K562 (cell line): ENCODE data around the gene ST6GAL1. TPM values are rescaled to one million over a fixed set of nuclear protein-coding genes. Genes with fewer than 3 reads are reported as not detected.

Experiments used
- ATF7 ChIP-seq: fragments of 450-650 bp; IDR thresholded peaks from 2 replicates; pipeline ENCODE4 v1.7.1; 2014; ENCODE audit warnings: mild to moderate bottlenecking, moderate library complexity
- ESRRB ChIP-seq: fragments of 250-450 bp; sonication (Bioruptor Pico); IDR thresholded peaks from 2 replicates; pipeline ENCODE4 v1.5.0; 2020; ENCODE audit warnings: mild to moderate bottlenecking, moderate library complexity, borderline replicate concordance
- HDAC2 ChIP-seq: fragments of 450-650 bp; IDR thresholded peaks from 2 replicates; pipeline ENCODE4 v1.6.1; 2016; ENCODE audit warnings: mild to moderate bottlenecking
- KLF6 ChIP-seq: fragments of 250-450 bp; sonication (Bioruptor Pico); IDR thresholded peaks from 2 replicates; pipeline ENCODE4 v1.4.0; 2020; ENCODE audit warnings: mild to moderate bottlenecking, moderate library complexity, borderline replicate concordance
- MED1 ChIP-seq: sonication (generic); formaldehyde crosslinking; IDR thresholded peaks from 2 replicates; pipeline ENCODE4 v1.8.1; 2023; ENCODE audit warnings: missing genetic modification reagents, borderline replicate concordance
- NEUROD1 ChIP-seq: fragments of 150-350 bp; IDR thresholded peaks from 2 replicates; pipeline ENCODE4 v1.6.1; 2014; ENCODE audit warnings: borderline replicate concordance, low read length, low read depth; ENCODE audit not compliant: partially characterized antibody
- NR2C2 ChIP-seq, 2 experiments: fragments of 200-800 bp in 1 of 2; sonication (Bioruptor generic) in 1 of 2; sonication (generic) in 1 of 2; formaldehyde crosslinking in 1 of 2; IDR thresholded peaks; 2 replicates each; pipeline versions ENCODE4 v1.6.1 to v1.8.0; 2016 to 2022; ENCODE audit warnings: mild to moderate bottlenecking in 1 of 2, missing compliant biosample characterization in 1 of 2, missing genetic modification characterization in 1 of 2, missing genetic modification reagents in 1 of 2
- SMC3 ChIP-seq: conservative IDR thresholded peaks from 2 replicates; pipeline ENCODE4 v1.6.1; 2011; ENCODE audit warnings: low read depth, low read length, improper control_type of control experiment; ENCODE audit not compliant: insufficient read depth
- SUPT5H ChIP-seq: fragments of 450-650 bp; IDR thresholded peaks from 2 replicates; pipeline ENCODE4 v1.6.1; 2016
- TRIM24 ChIP-seq, 2 experiments: fragments of 450-650 bp; IDR thresholded peaks; 2 replicates each; pipeline ENCODE4 v1.6.1; 2016
- ZNF584 ChIP-seq: fragments of 200-800 bp; sonication (Bioruptor generic); IDR thresholded peaks from 2 replicates; pipeline ENCODE4 v1.6.1; 2016; ENCODE audit warnings: low read depth, mild to moderate bottlenecking, missing genetic modification characterization, missing compliant biosample characterization
- ZNF75A ChIP-seq: fragments of 450-650 bp; formaldehyde crosslinking; IDR thresholded peaks from 2 replicates; pipeline ENCODE4 v1.4.0; 2020; ENCODE audit warnings: mild to moderate bottlenecking
- ZNF830 ChIP-seq: fragments of 250-450 bp; sonication (Bioruptor Pico); IDR thresholded peaks from 2 replicates; pipeline ENCODE4 v1.5.0; 2021; ENCODE audit warnings: mild to moderate bottlenecking
- polyA plus RNA-seq, 8 experiments: library from polyadenylated mRNA; depleted of rRNA in 4 of 8; stranded (reverse) in 5 of 8; unstranded in 3 of 8; fragments of >200 nt; fragmentation: Nextera tagmentation in 2 of 8; fragmentation: Illumina TruSeq in 1 of 8; extraction: Ambion mirVana in 2 of 8; extraction: Trizol in 1 of 8; gene quantifications; 2 replicates each; pipeline versions ENCODE4 v1.2.1 to v1.2.3, GENCODE V29; 2011 to 2014; ENCODE audit warnings: inconsistent platforms in 1 of 8, missing spikeins in 1 of 8
- total RNA-seq, 7 experiments: library from RNA; depleted of rRNA in 6 of 7; stranded (reverse); fragments of >200 nt in 6 of 7; fragmentation: Illumina TruSeq in 2 of 7; extraction: Trizol in 2 of 7; gene quantifications; 2 replicates each; pipeline versions ENCODE4 v1.2.1 to v1.2.3, GENCODE V29; 2011 to 2021; ENCODE audit warnings: low replicate concordance in 1 of 7
- TF ChIP-seq, protein P1 (sequence below), 2 experiments: fragments of 150-350 bp in 1 of 2; IDR thresholded peaks; 2 replicates each; pipeline ENCODE4 v1.6.1; 2012 to 2016; ENCODE audit warnings: low read depth in 2 of 2, low read length in 2 of 2, mild to moderate bottlenecking in 1 of 2, moderate library complexity in 1 of 2
- TF ChIP-seq, protein P2 (sequence below): fragments of 450-650 bp; IDR thresholded peaks from 2 replicates; pipeline ENCODE4 v1.6.1; 2016; ENCODE audit warnings: low read depth

Gene ST6GAL1
- total and polyA plus RNA-seq, 9 of the 15 experiments (the other 6 are each of a cell fraction or from before 2014, with no cell fraction given): 31.9 to 145 (median 71.0) TPM

DNA sequence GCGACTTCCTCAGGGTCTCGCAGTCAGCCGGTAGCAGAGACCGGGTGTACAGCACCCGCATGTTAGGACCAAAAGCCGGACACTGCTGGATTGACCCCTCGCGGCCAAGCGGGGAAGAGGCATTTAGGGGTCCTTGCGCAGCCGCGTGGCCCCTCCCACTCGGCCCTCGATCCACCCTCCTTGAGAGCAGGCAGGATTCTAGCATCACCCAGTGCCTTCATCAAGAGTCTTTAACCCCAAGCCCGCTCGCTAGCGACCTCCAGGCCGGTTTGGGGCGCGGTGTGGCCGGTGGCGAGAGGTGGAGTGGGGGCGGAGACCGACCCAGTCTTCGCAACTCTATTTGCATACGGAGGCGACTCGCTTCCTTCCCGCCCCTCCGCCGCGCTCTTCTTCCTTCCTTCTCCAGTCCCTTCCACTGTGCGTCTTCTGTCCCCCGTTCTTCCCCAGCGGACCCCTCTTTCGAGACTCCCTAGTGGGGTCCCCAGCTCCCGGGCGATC, at the start of gene ST6GAL1 (continued):
- TF ChIP-seq, protein P1, sequence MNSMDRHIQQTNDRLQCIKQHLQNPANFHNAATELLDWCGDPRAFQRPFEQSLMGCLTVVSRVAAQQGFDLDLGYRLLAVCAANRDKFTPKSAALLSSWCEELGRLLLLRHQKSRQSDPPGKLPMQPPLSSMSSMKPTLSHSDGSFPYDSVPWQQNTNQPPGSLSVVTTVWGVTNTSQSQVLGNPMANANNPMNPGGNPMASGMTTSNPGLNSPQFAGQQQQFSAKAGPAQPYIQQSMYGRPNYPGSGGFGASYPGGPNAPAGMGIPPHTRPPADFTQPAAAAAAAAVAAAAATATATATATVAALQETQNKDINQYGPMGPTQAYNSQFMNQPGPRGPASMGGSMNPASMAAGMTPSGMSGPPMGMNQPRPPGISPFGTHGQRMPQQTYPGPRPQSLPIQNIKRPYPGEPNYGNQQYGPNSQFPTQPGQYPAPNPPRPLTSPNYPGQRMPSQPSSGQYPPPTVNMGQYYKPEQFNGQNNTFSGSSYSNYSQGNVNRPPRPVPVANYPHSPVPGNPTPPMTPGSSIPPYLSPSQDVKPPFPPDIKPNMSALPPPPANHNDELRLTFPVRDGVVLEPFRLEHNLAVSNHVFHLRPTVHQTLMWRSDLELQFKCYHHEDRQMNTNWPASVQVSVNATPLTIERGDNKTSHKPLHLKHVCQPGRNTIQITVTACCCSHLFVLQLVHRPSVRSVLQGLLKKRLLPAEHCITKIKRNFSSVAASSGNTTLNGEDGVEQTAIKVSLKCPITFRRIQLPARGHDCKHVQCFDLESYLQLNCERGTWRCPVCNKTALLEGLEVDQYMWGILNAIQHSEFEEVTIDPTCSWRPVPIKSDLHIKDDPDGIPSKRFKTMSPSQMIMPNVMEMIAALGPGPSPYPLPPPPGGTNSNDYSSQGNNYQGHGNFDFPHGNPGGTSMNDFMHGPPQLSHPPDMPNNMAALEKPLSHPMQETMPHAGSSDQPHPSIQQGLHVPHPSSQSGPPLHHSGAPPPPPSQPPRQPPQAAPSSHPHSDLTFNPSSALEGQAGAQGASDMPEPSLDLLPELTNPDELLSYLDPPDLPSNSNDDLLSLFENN (IDR thresholded peaks at IDR 0.05; ENCODE audit: low read depth in 2 of 2, low read length in 2 of 2): 0 out of 4 replicates have a peak, but pooled peaks of 1 of the 2 experiments have one; percentile 26
- TF ChIP-seq ZNF830 (CRISPR knock-in tag): peak; percentile 47; the same call in 1 of the 2 replicates
- peak; percentile 34; the same call in 1 of the 2 replicates for TF ChIP-seq SMC3
- peak; percentile 10 for TF ChIP-seq NEUROD1
- TF ChIP-seq, protein P2, sequence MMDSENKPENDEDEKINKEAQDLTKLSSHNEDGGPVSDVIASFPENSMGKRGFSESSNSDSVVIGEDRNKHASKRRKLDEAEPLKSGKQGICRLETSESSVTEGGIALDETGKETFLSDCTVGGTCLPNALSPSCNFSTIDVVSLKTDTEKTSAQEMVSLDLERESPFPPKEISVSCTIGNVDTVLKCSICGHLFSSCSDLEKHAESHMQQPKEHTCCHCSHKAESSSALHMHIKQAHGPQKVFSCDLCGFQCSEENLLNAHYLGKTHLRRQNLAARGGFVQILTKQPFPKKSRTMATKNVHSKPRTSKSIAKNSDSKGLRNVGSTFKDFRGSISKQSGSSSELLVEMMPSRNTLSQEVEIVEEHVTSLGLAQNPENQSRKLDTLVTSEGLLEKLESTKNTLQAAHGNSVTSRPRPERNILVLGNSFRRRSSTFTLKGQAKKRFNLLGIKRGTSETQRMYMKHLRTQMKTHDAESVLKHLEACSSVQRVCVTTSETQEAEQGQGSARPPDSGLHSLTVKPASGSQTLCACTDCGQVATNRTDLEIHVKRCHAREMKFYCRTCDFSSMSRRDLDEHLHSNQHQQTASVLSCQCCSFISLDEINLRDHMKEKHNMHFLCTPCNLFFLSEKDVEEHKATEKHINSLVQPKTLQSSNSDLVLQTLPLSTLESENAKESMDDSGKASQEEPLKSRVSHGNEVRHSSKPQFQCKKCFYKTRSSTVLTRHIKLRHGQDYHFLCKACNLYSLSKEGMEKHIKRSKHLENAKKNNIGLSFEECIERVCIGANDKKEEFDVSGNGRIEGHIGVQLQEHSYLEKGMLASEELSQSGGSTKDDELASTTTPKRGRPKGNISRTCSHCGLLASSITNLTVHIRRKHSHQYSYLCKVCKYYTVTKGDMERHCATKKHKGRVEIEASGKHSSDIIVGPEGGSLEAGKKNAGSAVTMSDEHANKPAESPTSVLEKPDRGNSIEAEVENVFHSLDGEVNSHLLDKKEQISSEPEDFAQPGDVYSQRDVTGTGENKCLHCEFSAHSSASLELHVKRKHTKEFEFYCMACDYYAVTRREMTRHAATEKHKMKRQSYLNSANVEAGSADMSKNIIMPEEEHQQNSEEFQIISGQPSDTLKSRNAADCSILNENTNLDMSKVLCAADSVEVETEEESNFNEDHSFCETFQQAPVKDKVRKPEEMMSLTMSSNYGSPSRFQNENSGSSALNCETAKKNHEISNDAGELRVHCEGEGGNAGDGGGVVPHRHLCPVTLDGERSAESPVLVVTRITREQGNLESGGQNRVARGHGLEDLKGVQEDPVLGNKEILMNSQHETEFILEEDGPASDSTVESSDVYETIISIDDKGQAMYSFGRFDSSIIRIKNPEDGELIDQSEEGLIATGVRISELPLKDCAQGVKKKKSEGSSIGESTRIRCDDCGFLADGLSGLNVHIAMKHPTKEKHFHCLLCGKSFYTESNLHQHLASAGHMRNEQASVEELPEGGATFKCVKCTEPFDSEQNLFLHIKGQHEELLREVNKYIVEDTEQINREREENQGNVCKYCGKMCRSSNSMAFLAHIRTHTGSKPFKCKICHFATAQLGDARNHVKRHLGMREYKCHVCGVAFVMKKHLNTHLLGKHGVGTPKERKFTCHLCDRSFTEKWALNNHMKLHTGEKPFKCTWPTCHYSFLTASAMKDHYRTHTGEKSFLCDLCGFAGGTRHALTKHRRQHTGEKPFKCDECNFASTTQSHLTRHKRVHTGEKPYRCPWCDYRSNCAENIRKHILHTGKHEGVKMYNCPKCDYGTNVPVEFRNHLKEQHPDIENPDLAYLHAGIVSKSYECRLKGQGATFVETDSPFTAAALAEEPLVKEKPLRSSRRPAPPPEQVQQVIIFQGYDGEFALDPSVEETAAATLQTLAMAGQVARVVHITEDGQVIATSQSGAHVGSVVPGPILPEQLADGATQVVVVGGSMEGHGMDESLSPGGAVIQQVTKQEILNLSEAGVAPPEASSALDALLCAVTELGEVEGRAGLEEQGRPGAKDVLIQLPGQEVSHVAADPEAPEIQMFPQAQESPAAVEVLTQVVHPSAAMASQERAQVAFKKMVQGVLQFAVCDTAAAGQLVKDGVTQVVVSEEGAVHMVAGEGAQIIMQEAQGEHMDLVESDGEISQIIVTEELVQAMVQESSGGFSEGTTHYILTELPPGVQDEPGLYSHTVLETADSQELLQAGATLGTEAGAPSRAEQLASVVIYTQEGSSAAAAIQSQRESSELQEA: no peak
- no peak for TF ChIP-seq ESRRB
- TF ChIP-seq ATF7: peak; percentile 73
- TF ChIP-seq MED1 (CRISPR knock-in tag): no peak
- peak; percentile 77 to 95 for TF ChIP-seq TRIM24 (IDR thresholded peaks at IDR 0.05)
- TF ChIP-seq NR2C2 (CRISPR knock-in tag; IDR thresholded peaks at IDR 0.05): no peak
- peak; percentile 46 for TF ChIP-seq NR2C2 (tag; IDR thresholded peaks at IDR 0.05)
- 0 out of 2 replicates have a peak, but pooled peaks have one; percentile 34 for TF ChIP-seq ZNF584
- TF ChIP-seq SUPT5H: peak; percentile 86; the same call in 1 of the 2 replicates
- TF ChIP-seq ZNF75A (CRISPR knock-in tag): 0 out of 2 replicates have a peak, but pooled peaks have one; percentile 23
- peak; percentile 81 for TF ChIP-seq HDAC2
- no peak for TF ChIP-seq KLF6
